ENCODE results near the gene PPP1R1B.
"Not testable (repeated sequence)": the region's sequence is repeated elsewhere in the genome, so short reads cannot be mapped to it uniquely, and the experiment has no call there.

The PPP1R1B gene

DNA sequence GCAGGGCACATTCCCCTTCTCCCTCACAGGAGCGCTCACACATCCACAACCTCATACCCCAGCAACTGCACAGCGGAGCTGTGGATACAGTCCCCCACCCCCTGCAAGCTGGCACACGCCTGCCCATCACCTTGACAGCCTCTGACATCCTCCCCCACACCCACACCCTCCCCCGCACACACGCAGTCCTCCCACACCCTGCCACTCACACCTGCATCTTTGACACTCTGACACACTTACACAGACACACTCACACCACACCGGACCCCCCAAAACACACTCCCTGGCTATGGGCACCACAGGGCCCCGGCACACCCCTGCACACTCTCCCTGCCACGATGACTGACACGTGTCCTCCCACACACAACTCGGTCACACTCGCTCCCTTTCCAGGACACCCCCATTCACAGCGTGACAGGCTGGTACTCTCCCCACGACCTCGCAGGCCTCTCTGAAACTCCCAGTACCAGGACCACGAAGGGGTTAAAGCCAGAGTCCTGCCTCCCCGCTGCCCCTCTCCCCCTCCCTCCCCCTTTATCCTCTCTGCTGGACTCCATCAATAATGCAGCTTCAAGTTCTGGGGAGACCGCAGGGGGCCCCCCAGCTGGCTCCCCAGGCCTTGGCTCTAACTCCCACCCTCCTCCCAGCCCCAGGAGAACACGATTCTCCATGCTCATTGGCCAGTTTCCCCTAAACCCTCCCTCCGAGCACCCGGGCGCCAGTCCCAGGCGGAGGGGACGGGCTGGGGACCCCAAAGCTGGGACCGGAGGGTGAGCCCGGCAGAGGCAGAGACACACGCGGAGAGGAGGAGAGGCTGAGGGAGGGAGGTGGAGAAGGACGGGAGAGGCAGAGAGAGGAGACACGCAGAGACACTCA, at the start of gene PPP1R1B:
TSS of gene PPP1R1B (plus strand) at position 782 of the 876 bp plus-strand sequence. CDS start 441 bp downstream, outside the sequence.
- no peak for DNase-seq (ENCODE audit: low spot score)

DNA sequence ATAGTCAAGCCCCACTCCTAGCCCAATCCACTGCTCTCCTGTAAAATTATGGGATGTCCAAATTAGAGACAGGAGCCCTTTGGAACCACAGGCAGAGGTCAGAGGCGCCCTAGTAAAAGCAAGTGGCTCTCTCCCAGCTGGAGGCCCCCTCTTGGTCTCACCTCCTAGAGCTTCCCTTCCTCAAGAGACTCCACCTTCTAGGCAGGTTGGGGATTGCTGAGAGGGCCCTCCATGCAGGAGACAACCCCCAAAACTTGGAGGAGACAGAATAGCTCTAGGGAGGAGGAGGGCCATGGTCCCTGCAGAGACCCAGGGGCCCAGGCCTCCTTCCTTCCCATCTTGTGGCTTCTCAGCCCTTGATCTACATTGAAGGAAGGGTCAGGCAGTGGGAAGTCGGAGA, 48.5 kb upstream of the PPP1R1B start:
- DNase-seq (ENCODE audit: low spot score), result no peak

DNA sequence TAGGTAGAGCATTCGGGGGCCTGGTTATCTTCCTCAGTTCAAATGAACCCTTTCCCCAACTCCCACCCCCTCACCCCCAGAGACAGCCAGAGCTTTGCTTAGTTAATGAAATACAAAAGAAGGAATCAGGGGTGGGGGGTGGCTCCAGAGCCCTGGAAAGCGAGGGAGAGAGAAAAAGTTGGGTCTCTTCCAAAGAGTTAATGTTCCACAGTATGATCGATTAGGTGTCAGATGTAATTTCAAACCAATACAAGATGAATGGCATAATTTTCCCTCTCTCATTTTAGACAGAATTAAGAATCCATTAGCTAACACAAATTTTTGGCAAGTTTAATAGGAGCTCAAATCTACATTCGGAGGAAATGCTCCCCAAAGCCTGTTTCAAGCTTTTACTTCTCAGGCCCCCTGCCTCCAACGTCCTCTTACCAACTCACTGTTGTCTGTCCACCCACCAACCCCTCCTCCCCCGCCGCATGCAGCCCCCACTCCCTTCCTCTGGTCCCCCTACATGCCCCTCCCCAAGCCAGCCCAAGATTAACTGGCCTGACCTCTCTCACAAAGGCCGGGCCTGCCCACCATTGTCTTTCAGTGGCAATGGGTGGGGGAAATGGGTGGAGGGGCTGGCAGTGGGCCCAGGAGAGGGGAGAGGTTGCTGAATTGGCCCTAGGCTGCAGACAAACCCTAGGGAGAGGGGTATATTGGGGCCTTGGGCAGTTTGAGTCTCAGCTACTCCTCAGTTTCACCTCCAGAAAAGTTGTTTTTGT, 47.3 kb upstream of the PPP1R1B start:
- DNase-seq (ENCODE audit: low spot score), result no peak

DNA sequence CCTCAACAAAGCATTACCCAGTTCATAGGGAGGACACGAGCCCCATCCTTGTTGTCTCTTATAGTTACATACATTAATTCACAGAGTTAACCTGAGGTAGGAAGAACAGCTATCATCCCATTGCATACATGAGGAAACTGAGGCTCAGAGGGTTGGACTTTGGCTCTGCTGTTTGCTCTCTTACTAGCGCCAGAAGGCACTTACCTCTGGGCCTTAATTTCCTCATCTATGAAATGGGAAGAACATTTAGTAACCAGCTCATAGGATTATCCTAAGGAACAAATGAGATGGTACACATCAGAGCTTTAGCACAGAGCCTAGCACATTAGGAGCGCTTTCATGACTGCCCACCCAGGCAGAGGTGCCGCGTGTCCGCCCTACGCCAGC, 46.7 kb upstream of the PPP1R1B start:
- no peak for DNase-seq (ENCODE audit: low spot score)

DNA sequence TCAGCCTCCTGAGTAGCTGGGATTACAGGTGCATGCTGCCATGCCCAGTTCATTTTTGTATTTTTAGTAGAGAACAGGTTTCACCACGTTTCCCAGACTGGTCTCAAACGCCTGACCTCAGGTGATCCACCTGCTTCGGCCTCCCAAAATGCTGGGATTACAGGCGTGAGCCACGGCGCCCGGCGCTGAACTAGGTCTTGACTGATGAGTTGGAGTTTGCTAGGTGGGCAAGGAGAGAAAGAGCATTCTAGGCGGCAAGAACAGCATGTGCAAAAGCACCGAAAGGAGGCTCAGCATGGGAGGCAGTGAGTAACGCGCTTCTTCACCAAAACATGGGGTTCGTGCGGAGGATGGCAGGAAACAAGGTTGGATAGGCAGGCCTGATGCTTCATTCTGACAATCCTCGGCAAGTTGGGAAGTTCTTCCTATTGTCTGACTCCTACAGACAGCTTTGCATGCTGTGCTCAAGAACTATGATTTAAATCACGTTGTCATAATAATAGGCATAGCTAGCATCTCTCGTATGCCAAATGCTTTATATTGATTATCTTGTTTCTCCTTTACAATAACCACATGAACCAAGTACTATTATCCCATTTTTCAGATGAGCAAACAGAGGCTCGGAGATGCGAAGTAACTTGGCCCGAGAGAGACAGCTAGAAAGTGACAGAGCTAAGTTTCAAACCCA, 45.5 kb upstream of the PPP1R1B start:
- DNase-seq (ENCODE audit: low spot score), result no peak

DNA sequence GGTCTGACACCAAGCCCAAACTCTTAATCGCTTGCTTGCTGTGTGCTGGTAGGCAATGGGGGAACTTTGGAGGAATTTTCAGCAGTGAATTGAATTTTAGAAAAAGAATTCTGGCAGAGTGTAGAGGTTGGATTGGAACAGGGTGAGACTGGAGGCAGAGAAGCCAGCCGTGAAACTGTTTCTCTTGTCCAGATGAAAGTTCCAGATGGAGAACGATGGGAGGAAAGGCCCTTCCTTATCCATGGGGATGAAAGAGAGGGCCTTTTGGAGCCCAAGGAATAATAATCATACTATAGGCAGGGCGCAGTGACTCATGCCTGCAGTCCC, 45.0 kb upstream of the PPP1R1B start:
- no peak for DNase-seq (ENCODE audit: low spot score)

DNA sequence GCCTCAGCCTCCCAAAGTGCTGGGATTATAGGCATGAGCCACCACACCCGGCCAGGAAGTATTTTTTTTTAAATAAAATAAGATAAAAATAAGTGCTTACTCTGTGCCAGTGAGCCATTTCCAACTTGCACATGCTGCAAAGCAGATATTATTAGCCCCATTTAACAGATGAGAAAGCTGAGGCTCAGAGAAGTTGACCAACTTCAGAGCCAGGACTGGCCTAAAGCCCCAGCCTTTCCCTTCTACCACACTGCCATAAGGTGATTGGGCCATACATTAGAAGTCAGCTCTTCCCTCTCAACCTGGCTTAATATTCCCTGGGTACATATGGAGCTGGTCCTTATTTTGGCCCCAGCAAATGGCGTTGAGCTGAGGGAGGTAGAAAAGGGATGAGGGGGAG, 44.1 kb upstream of the PPP1R1B start:
- DNase-seq (ENCODE audit: low spot score), result no peak

DNA sequence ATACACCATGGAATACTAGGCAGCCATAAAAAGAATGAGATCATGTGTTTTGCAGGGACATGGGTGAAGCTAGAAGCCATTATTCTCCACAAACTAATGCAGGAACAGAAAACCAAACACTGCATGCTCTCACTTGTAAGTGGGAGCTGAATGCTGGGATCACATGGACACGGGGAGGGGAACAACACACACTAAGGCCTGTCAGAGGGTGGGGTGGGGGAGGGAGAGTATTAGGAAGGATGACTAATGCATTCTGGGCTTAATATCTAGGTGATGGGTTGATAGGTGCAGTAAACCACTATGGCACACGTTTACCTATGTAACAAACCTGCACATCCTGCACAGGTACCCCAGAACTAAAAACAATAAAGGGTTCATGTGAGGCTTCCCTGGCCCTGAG, 36.6 kb upstream of the PPP1R1B start:
- DNase-seq (ENCODE audit: low spot score), result not testable (repeated sequence)

DNA sequence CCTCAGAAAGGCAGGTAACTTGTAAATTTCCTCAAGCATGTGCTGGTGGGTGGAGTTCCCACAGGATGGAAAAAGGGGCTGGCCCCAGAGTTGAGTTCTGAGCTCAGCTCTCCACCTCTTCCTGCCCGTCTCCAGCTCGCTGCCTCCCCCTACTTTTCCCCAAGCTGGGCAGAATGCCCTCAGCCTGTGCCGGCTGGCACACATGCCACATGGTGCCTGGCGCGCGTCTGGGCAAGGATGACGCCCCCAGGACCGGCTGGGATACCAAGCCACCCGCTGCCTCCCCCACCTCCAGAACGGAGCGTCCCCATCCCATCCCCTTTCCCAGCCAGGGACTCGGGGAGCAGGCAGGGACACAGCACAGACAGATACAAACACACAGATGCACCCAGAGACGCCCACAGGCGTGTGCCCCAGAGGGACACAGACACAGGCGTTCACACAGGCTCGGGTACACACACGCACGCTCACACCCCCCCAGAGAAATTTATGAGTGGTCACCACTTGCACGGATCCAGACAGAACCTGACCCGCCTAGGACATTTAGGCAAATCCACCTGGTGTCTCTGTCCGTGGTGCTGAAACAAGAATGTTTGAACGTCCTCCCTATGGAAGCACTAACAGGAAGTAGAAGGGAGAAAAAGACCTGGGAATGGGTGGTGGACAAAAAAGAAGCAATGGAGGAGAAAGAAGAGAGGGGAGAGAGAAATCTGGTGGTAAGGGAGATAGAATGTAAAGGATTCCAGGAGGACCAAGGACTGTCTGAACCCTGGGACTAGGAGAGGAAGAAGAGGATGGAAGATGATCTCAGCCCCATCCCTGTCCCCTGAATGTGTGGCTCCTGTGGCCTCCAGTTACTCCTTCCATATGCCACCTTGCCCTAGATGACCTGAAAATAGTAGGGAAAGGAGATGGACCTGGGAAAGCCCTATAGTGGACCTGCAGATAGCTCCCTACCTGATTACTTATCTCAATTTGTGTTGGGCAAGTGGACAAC, 34.5 kb upstream of the PPP1R1B start:
- DNase-seq (ENCODE audit: low spot score), result no peak

DNA sequence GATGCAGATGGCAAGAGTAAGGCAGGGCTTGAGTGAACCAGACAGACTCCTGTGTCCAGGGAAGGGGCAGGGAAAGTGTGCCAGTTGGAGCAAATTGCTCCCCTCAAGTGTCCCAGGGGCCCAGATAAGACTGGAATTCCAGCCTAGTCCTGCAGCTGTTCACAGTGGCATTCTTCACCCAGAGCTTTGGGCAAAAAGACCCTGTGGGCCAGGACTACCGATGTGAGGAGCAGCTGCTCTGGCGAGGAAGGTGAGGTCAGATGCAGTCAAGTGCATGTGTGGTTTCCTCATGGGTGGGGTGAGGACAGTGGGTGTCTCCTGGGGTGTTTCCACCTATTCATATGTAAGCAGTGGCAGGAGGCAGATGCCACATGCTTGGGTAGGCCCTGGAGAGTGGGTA, 33.4 kb upstream of the PPP1R1B start:
- no peak for DNase-seq (ENCODE audit: low spot score)

DNA sequence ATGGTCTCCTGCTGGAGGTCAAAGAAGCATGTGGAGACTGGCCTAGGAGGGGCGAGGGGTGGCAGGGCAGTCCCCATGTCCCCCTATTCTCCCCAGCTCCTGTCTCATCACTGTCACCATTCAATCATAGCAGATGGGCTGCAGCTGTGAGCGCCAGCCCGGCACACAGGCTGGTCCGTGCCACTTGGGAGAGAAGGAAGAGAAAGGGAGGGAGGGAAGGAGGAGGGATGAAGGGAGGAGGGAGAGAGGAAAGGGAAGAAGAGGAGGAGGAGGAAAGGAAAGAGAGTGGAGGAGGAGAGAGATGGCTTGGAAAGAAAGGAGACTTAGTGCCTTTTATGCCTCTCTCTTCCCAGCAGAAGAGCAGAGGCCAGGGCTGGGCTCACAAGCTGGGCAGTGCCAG, 31.5 kb upstream of the PPP1R1B start:
- DNase-seq (ENCODE audit: low spot score), result no peak

DNA sequence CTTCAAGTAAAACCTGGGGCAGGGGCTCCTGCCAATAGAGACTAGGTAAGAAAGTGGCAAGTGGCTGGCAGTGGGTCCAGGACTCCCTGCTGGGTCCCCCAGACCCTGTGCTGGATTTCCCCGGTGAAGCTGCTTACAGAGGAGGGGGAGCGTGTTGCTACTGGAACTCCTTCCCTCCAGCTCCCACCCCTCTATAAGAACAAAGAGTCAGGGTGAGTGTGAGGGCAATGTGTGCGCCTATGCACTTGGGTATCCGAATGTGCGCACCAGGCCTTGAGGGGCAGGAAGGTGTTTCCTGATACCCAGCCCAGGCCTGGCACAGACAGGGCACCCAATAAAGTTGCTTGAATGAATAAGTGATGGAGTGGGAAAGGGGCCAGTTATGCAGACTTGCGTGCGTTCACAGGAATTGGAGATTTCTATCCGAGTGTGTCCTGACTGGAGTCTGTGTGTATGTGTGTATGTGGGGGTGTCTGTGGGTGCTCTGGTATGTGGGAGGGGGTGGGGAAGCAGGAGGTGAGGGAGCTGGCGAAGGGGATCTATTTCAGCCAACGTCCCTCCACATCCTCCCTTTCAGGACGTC, 30.7 kb upstream of the PPP1R1B start:
- no peak for DNase-seq (ENCODE audit: low spot score)

DNA sequence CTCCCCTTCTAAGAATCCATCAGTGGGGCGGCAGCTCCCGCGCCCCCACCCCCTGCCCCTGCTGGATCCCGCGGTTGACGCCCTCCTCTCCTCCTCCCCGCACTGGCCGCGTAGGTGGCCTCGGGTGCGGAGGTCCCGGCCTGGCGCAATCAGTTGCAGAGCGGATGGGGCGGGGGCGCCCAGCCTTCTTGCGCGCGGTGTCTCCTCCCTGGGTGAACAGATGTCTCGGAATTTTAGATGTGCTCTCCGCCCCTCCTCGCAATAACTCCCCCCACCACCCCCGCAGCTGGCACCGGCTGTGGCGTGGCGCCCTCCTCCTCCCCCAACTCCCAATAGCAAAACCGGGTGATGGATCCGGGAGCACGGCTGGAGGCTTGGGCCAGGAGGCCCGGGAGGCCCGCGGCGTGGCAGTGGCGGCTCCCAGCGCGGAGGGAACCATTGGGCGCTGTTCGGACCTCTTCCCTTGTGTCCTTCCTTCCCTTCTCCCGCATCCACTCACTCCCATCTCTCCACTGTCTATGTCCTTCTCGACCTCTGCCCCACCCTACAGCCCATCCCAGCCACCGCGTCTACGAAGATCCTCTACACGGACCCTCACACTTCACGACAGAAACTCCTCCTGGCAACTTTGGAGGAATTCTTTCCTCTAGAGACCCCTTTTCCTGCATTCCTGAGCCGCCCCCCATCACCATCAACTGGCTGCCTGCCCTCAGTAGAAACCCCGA, 30.0 kb upstream of the PPP1R1B start:
- DNase-seq (ENCODE audit: low spot score), result no peak

DNA sequence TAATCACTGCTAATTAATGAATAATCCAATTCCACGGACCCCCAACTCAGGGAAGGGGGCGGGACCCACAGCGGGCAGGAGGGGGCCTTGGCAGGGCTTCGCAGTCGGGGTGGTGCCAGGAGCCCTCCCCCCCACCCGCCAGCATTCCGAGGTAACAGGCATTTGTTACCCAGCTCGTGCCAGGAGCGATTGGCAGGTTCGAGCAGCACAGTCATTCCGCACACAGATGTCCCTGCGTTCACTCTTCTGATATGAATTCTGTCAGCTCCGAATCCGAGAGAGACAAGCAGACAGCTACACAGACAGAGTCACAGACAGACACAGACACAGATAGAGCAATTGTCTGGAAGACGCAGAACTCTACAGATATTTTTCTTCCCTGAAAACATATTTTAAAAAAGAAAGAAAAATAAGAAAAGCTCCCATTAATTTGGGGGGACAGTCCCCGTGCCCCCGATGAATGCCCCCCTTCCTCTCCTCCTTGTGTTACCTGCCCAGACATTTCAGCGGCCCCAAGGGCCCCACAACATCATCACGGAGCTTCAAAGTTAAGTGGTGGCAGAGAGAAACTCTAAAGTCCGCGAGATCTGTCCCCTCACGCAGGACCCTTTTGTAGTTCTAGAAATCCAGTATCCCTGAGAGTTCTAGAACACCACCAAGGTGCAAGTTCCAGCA, 29.2 kb upstream of the PPP1R1B start:
- no peak for DNase-seq (ENCODE audit: low spot score)

DNA sequence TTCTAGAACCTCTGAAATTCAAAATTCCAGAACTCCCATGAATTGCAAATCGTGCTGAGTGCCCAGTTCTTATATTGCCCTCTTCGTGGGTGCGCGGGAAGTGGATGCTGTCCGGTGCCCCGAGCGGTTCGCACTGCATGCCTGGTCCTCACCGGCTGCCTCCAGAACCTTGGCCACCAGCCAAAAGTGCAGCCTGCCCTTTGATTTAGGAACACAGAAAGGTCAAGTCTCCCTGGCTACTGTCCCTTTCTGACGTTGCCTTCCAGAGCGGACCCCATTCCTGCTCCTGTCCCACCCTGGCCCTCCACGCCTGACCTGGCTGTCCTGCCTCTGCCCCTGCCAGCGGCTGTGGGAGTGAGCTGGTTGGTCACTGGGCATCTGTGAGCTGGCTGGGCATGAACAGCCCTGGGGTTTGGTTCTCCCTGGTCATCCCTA, 28.7 kb upstream of the PPP1R1B start:
- DNase-seq (ENCODE audit: low spot score), result no peak

DNA sequence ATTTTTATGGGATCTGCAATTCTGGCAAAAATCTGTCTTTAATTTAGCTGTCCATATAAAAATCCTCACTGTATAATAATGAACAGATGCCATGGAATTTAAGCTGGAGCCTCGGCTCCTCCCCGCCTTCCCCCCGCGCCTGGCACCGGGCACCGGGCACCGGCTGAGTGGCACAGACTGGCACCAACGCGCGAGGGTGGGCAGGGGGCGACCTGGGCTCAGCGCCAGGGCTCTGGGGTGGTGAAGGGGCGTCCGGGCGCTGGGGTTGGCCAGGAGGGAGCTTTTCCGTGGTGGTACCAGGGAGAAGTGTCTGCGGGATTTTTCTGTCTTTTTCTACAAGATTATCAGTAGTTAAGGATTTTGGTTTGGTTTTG, 28.1 kb upstream of the PPP1R1B start:
- DNase-seq (ENCODE audit: low spot score), result no peak

DNA sequence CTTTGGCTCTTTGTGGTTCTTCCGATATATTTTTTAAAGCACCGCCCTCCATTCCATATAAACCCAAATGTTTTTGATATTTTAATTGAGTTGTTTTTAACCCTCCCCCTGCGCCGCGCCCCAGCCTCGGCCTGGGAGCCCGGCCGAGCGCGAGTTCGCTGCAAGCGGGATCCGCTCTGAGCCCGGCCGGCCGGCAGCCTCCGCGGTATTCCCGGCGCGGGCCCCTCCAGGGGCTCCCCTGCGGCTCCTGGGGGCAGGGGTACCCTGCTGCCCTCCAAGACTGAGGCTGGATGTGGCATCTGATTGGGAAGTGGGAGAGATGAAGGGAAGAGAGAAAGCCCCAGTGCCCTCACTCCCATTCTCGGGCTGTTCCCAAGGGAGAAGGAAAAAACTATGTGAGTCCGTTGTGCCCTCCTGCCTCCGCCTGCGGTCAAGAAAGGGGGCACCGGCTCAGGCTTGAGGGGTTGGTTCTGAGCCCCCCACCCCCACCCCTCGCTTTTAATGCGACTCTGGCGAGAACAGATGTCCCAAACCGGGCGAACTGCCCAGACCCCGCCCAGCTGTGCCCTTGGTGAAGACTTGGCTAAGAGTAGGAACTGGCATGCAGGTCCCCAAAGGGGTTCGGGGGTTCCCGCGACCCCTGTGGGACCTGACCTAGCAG, 27.6 kb upstream of the PPP1R1B start:
- DNase-seq (ENCODE audit: low spot score), result no peak

DNA sequence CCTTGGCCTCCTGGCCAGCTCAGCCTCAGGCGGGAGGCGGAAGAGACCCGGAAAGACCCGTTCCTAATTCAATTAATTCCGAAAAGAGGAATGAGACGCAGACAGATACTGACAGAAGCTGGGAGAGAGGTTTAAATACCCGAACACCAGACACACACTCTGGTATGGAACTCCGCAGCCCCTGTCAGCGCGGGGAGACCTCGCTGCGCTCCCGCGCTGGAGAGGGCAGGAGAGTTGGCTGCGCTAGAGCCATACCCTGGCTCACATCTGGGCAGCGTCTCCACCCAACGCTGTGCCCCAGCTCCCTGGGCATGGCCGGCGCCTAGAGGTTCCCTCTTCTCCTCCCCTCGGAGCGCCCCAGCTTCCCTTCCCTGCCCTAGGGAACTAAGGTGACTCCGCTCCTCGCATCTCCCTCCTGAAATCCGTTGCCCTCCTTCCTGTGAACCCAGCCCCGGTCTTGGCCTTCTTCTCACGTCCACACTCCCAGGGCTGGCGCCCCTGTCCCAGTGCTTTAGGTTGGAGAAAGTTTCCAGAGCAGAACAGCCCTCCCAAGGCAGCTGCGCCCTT, 27.0 kb upstream of the PPP1R1B start:
- no peak for DNase-seq (ENCODE audit: low spot score)
